Muscle layer of duodenum (tissue), 2 donors: ENCODE measurements around the gene CDC42EP1.
A peak's percentile ranks its signal among the peaks of the same experiment; 100 is the strongest.
"Not testable (repeated sequence)": the region's sequence is repeated elsewhere in the genome, so short reads cannot be mapped to it uniquely, and the experiment has no call there.

Experiments used
- H3K27ac ChIP-seq: one replicate; pipeline ENCODE4 v1.7.0; 2013; ENCODE audit warnings: mild to moderate bottlenecking, low read length
- H3K27me3 ChIP-seq: one replicate; pipeline ENCODE4 v1.7.0; 2013; ENCODE audit warnings: low read depth, mild to moderate bottlenecking, control low read depth, low read length
- H3K36me3 ChIP-seq, 2 donors: one replicate each; pipeline ENCODE4 v1.7.0; 2013; ENCODE audit warnings: low read length in 2 of 2, control low read depth in 1 of 2, mild to moderate bottlenecking in 1 of 2; ENCODE audit not compliant: insufficient read depth in 2 of 2, control insufficient read depth in 1 of 2
- H3K4me1 ChIP-seq, 2 donors: one replicate each; pipeline ENCODE4 v1.7.0; 2013; ENCODE audit warnings: low read length in 2 of 2, mild to moderate bottlenecking in 2 of 2, control low read depth in 1 of 2, moderate library complexity in 1 of 2; ENCODE audit not compliant: insufficient read depth in 2 of 2, control insufficient read depth in 1 of 2
- H3K4me3 ChIP-seq, 2 donors: one replicate each; pipeline ENCODE4 v1.7.0; 2013; ENCODE audit warnings: low read length in 2 of 2, low read depth in 1 of 2, mild to moderate bottlenecking in 1 of 2
- H3K9me3 ChIP-seq, 2 donors: one replicate each; pipeline ENCODE4 v1.7.0; 2013; ENCODE audit warnings: low read length in 2 of 2, control low read depth in 1 of 2, mild to moderate bottlenecking in 1 of 2; ENCODE audit not compliant: control insufficient read depth in 1 of 2
- donor health status: healthy.

Gene CDC42EP1

DNA sequence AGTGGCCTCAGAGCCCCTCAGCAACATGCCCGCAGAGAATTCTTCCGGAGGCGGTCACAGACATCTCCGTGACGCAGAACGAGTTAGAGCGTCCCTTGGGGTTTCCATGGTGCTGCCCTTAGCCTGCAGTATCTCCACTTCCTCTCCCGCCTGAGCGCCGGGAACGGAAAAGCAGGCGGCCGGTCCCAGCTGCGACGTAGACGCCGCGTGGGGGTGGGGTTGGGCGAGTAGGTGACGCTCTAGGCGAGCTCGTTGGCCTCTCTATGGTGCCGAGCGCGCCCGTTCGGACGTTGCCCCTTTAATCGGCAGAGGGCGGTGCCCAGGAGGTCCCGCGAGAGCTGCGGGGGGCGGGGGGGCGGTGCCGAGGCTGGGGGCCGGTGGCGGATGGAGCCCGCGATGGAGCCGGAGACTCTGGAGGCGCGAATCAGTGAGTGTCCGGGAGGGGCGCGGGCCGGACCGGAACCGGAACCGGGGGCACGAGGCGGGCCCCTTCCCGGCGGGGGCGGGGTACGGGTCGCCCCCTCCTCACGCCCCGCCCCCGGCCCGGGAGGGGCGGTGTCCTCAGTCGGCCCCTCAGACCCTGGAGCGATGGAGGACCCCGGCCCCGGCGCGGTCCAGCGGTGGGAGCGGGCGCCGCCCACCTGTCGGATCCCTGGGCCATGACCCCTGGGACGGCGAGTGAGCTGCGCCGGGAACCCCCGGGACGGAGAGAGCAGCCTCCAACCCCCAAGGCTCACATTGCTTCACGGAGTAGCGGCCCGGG lies 48.4 kb downstream of the CDC42EP1 start, which contains the start of gene GGA1:
TSS of gene GGA1 (plus strand) at position 358 of the 763 bp plus-strand sequence. CDS start at position 385, 27 bp downstream.
- Histone ChIP-seq H3K9me3 (no peaks in the 10 kb centered on the region), H3K4me1 (peaks cover 16 to 43% of the 10 kb centered on the region in 2 donors), H3K4me3 (peak within 1 kb of the TSS; percentile 88 to 90), H3K36me3 (no peaks in the 10 kb centered on the region), H3K27ac (peak within 1 kb of the TSS; percentile 97), H3K27me3 (no peaks in the 10 kb centered on the region)

- H3K27me3 ChIP-seq: no peaks in the 10 kb centered on the region
- H3K9me3 ChIP-seq: no peaks in the 10 kb centered on the region
- H3K4me3 ChIP-seq: peak overlapping the region; percentile 88 to 90
- H3K36me3 ChIP-seq: peaks cover 0 to 6% of the 10 kb centered on the region in 2 donors
- peaks cover 16 to 49% of the 10 kb centered on the region in 2 donors for H3K4me1 ChIP-seq
- peak overlapping the region; percentile 83 for H3K27ac ChIP-seq
Observed at GRCh38 chr22:37609240-37610152, 49.2 kb downstream of the CDC42EP1 start.

DNA sequence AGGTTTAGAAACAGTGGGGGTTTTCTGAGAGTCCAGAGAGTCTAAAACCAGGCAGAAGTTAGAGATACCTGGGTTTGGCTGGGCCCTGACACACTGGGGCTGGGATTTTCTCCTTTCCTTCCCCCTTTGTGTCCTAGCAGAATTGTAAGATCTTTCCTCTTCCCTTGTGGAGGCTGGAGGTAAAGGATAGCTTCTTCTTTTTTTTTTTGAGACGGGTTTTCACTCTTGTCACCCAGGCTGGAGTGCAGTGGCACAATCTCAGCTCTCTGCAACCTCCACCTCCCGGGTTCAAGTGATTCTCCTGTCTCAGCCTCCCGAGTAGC lies 49.8 kb downstream of the CDC42EP1 start:
- Histone ChIP-seq H3K36me3 (peaks cover 0 to 10% of the 10 kb centered on the region in 2 donors), H3K4me1 (peaks cover 16 to 49% of the 10 kb centered on the region in 2 donors), H3K4me3 (peak overlapping the region; percentile 88 to 90)
- not testable (repeated sequence) for H3K27ac ChIP-seq, H3K27me3 ChIP-seq, H3K9me3 ChIP-seq

- Histone ChIP-seq H3K9me3 (no peaks in the 10 kb centered on the region), H3K4me3 (peak overlapping the region in 1 of 2 donors; percentile 90), H3K27me3 (no peaks in the 10 kb centered on the region), H3K4me1 (peaks cover 16 to 49% of the 10 kb centered on the region in 2 donors), H3K36me3 (peaks cover 0 to 10% of the 10 kb centered on the region in 2 donors), H3K27ac (peak overlapping the region; percentile 20)
Observed at GRCh38 chr22:37610480-37611129, 50.3 kb downstream of the CDC42EP1 start.

DNA sequence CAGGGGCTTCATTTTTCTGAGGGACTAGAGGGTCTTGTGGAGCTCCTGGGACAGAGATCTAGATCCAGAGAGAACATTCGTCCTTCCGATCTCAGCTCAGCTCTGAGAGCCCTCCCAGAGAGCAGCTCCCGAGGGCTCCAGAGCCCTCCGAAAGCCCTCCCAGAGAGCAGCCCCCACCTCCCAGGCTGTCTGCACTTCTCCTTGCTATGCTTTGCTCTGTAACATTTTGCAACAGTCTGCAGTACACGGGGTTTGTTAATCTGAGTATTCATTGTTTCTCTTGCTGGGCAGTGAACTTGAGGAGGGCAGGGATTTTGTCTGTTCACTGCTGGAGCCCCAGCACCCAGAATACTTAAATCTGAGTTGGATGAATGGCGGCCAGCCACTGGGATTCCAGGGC lies 50.9 kb downstream of the CDC42EP1 start:
- peaks cover 3 to 13% of the 10 kb centered on the region in 2 donors for H3K36me3 ChIP-seq
- H3K4me3 ChIP-seq: no peak overlapping the region
- H3K4me1 ChIP-seq: peaks cover 16 to 49% of the 10 kb centered on the region in 2 donors
- no peaks in the 10 kb centered on the region for H3K27me3 ChIP-seq
- H3K27ac ChIP-seq: peak overlapping the region; percentile 20
- no peaks in the 10 kb centered on the region for H3K9me3 ChIP-seq

GRCh38 chr22:37616201-37617083 lies 56.2 kb downstream of the CDC42EP1 start:
- Histone ChIP-seq H3K4me3 (no peak overlapping the region), H3K9me3 (no peaks in the 10 kb centered on the region), H3K4me1 (peaks cover 0 to 14% of the 10 kb centered on the region in 2 donors), H3K27me3 (no peaks in the 10 kb centered on the region), H3K36me3 (peaks cover 24 to 59% of the 10 kb centered on the region in 2 donors), H3K27ac (no peak overlapping the region)

GRCh38 chr22:37617431-37617830 lies 57.2 kb downstream of the CDC42EP1 start:
- Histone ChIP-seq H3K9me3 (no peaks in the 10 kb centered on the region), H3K36me3 (peaks cover 24 to 62% of the 10 kb centered on the region in 2 donors), H3K27me3 (no peaks in the 10 kb centered on the region), H3K4me3 (no peak overlapping the region), H3K4me1 (peaks cover 0 to 9% of the 10 kb centered on the region in 2 donors), H3K27ac (no peak overlapping the region)

- peaks cover 0 to 10% of the 10 kb centered on the region in 2 donors for H3K4me1 ChIP-seq
- H3K9me3 ChIP-seq: no peaks in the 10 kb centered on the region
- H3K4me3 ChIP-seq: no peak overlapping the region
- H3K27me3 ChIP-seq: no peaks in the 10 kb centered on the region
- H3K36me3 ChIP-seq: peaks cover 24 to 69% of the 10 kb centered on the region in 2 donors
- no peak overlapping the region for H3K27ac ChIP-seq
Observed at GRCh38 chr22:37618072-37618656, 57.9 kb downstream of the CDC42EP1 start.

DNA sequence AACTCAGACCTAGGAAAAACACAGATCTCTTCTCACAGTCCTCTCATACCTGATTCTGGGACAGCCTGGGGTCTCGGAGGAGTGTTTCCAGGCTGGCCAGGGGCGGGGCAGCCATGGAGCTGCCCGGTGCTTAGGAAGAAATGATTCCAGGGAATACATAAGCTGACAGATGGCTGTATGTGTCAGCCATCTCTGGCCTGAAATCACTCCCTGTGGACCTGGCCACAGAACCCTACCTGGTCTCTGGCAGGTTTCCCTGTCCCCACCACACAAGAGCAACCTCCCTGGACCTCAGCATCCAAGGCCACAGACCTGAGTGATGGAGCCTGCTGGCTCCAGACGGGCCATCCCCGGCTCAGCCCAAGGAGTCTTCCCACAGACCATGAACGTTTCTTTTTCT lies 58.4 kb downstream of the CDC42EP1 start:
- no peak overlapping the region for H3K27ac ChIP-seq
- peaks cover under 1 to 13% of the 10 kb centered on the region in 2 donors for H3K4me1 ChIP-seq
- peaks cover 24 to 72% of the 10 kb centered on the region in 2 donors for H3K36me3 ChIP-seq

More for the DNA sequence above, 58.4 kb downstream of the CDC42EP1 start:
- Histone ChIP-seq H3K27me3 (no peaks in the 10 kb centered on the region), H3K4me3 (no peak overlapping the region), H3K9me3 (no peaks in the 10 kb centered on the region)
